HG03575 (cell line): Measurements from ENCODE around the gene FAM83G.
"Not testable (repeated sequence)": the region's sequence is repeated elsewhere in the genome, so short reads cannot be mapped to it uniquely, and the experiment has no call there.

Experiments
- ATAC-seq: cut with Tn5 transposase; IDR thresholded peaks from one replicate; pipeline ENCODE4 v1.9.1; 2021; ENCODE audit not compliant: unreplicated experiment, insufficient number of reproducible peaks, low FRiP score; ENCODE audit errors: extremely low read depth

FAM83G gene

DNA sequence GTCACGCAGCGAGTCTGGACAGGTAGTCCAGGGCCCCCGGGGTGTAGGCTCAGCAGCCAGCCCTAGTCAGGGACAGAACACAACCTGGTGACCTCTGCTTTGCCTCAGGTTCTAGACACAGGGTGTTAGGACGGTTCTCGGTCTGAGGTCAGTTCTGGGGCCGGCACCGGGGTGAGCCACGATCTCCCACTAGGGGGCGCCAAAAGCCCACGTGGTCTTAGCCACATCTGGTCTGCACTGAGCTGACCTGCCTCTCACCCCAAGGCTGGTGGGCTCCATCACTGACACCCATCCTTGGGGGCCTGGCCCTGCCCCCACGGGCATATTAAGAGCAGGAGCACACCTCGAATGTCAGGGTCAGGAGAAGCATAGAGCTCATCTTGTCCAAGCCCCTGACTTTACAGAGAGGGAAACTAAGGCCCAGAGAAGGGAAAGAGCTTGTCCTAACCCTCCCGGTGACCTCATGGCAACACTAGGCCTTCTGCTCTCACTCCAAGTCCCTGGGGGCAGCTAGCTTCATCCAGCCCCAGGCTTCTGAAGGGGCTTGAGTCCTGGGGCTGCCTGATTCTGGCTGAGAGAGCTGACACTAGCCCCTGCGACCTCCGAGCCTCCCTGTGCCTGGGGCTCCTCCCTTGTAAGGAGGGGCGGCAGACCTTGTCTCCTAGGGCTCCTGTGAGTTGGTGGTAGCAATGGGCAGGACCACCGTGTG lies 43.6 kb downstream of the FAM83G start:
- no peak for ATAC-seq

DNA sequence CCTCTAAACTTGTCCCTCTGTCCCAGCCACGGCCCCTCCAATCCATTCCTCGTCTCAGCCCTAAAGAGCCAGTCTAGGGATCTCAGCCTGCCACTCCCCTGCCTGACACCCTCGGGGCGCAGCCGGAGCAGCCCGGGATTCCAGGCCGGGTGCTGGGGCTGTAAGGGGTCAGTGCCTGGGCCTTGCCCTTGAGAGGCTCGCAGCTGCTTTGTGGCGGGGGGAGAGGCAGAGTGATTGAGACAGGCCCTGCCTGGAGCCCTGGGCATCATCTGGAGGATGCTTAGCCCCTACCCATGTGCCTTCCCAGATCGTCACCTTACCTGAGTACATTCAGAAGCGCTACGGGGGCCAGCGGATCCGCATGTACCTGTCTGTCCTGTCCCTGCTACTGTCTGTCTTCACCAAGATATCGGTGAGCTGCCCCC lies 44.3 kb downstream of the FAM83G start:
- ATAC-seq: no peak

DNA sequence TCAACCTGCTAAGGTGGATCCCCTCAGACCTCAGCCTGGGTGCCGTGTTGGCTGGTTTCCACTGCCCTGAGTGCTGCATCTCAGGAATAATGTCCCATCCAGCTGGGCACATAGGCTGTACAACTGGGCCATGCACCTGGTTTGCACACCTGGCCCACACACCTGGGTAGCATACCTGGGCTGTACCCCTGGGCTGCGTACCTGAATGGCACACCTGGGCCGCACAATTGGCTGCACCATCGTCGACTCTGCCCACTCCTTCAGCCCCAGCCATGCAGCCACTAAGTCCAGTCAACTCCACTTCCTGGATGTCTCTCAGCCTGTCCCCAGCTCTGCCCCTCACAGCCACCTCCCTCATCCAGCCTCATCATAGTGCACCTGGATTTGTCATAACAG lies 44.7 kb downstream of the FAM83G start:
- no peak for ATAC-seq

DNA sequence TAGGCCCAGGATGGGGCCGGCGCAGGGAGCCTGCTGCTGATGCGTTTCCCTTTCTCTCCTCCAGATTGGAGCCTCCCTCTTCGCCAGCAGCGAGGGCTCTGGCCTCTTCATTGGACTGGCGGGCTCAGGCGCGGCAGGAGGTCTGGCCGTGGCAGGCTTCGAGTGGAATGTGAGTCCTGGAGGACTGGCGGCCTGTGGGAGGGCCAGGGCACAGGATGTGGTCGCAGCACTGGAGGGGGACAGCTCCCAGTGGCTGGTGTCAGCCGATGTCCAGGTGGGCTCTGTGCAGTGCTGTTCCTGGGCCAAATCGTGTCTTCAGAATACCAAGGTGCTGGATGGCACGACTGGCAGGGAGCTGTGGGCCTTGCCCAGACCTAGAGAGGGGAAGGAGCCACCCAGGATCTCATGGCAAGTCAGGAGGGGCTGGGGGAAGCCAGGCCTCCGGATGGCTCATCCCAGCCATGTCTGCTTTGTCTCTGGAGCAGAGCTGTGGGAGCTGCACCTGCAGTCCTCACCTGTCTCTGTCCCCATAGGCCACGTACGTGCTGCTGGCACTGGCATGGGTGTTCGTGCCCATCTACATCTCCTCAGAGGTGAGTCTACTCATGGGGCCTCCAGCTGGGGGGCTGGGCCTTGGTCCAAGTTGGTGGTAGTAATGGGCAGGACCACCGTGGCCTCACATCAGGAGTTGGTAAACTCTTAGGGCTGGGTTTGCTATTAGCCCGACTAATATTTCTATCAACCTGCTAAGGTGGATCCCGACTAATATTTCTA lies 45.3 kb downstream of the FAM83G start:
- no peak for ATAC-seq

DNA sequence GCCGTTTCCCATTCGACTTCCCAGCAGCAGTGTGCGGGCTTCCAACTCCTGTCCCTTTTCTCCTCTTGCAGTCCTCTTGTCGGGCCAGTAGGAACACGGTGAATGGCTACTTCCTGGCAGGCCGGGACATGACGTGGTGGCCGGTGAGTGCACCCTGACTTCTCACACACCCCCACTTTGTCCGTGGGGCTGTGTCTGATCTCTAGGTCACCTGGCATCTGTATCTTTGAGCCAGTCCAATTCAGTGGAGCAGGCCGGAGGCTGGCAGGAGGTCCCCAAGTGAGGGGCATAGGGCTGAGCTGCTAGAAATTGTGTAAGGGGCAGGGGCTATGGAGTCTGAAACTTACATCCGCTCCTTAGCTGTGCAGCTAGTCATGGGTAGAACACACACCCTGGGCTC lies 46.0 kb downstream of the FAM83G start:
- ATAC-seq: no peak

DNA sequence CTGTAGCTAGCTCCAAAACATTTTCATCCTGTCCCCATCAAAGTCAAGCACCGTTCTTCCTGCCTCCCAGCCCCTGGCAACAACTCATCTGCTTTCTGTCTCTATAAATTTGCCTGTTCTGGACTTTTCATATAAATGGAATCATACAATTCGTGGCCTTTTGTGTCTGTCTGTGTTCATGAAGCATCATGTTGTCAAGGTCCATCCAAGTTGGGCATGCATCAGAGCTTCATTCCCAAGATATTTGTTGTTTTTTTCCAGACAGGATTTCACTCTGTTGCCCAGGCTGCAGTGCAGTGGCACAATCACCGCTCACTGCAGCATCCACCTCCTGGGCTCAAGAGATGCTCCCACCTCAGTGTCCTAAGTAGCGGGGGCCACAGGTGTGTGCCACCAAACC lies 46.7 kb downstream of the FAM83G start:
- ATAC-seq: no peak

DNA sequence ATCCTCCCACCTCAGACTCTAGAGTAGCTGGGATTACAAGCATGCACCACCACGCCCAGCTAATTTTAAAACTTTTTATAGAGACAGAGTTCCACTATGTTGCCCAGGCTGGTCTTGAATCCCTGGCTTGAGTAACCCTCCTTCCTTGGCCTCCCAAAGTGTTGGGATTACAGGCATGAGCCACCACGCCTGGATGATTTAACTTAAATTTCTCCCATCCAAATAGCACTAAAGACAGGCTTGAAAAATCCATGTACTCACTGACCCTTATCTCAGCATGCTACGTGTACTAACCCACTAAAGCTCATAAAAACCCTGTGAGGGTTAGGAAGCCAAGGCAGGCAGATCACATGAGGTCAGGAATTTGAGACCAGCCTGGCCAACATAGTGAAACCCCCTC lies 48.0 kb downstream of the FAM83G start:
- no peak for ATAC-seq

DNA sequence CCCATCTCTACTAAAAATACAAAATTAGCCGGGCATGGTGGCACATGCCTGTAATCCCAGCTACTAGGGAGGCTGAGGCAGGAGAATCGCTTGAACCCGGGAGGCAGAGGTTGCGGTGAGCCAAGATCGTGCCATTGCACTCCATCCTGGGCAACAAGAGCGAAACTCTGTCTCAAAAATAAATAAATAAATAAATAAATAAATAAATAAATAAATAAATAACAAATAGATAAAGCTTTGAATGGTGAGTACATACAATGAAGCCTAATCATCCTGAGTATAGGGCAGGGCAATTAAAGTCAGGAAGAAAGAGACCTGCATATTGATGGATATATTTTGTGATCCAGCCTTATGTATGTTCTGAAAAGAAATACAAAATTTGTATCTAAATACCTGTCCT lies 48.5 kb downstream of the FAM83G start:
- not testable (repeated sequence) for ATAC-seq

DNA sequence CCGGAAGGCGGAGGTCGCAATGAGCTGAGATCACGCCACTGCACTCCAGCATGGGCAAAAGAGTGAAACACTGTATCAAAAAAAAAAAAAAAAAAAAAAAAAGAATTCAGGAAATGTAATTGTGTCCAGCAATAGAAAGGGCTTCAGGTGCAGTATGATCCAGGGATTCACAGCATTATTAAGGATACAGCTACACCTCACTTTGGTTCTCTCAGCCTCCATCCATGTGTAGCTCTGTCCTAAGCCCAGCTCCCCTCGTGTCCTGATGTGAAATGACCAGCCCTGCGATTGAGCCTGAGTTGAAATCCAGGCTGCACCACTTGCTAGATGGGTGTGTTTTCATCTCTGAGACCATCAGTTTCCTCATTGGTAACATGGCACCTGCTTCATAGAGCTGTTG lies 49.6 kb downstream of the FAM83G start:
- ATAC-seq: no peak

DNA sequence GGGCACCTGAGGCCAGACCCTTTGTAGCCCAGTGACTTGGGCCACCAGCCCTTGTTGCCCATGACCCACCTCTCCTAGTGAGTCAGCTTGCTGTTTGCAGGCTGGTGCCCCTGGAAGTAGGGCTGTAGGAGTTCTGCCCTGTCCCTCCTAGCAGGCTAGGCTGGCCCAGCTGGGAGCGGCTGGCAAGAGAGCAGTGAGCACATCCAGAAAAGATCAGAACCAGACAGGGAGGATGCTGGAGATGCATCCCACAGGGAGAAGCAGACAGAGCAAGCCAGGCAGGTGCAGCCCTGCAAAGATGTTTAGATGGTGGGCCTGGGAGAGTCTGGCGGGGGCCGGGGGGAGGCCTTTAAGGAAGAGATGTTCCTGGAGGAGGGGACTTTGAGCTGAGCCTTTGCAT lies 50.2 kb downstream of the FAM83G start:
- ATAC-seq: no peak

DNA sequence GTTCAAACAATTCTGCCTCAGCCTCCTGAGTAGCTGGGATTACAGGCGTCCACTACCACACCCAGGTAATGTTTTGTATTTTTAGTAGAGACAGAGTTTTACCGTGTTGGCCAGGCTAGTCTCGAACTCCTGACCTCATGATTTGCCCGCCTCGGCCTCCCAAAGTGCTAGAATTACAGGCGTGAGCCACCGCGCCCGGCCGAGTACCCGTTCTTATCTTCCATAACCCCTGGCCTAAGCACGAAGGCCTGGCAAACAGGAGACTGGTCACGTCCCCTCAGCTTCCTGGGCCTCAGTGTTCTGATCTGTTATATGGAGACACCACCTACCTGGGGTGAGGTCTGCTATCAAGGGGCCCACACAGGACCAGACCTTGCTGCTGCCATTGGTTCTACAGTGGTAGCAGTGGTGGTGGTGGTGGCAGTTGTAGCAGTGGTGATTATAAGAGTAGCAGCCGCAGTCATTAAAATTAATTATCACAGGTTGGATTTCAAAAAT lies 51.3 kb downstream of the FAM83G start:
- ATAC-seq: no peak

DNA sequence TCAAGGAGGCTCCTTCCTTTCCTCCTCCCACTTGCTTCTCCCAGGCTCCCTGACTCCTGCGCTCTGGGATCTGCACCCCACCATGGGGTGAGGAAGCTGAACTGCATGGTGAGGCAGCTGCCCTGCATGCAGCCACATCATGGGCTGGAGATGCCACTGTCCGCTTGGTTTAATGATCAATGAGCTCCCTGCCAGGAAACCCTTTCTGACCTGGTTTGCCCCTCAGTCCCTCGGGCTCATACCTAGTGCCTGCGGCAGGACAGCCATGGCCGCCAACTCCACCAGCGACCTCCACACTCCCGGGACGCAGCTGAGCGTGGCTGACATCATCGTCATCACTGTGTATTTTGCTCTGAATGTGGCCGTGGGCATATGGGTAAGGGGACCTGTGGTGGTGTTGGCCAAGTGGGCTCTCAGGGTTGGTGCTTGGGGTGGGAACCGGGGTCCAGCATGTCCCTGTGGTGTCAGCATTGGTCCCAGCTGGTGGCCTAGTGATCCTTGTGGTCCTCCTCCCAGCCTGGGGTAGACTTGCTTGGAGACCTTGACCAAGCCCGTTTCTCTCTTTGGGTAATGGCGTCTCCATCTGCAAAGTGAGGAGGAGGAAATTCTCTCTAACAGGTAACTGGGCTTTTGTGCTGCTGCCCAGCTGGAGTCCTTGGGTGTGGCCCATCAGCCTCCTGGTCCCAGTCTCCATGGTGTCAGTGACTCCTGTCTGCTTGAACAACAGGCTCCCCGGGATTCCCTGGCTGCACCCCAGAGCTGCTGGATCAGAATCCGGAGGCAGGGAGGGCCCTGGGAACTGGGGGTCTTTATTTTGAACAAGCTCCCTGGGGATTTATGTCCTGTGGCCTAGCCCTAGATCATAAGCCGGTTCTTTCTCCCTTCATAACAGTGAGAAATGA lies 52.4 kb downstream of the FAM83G start, which contains the start of gene SLC5A10:
SLC5A10 (plus strand) TSS at position 225 of the 902 bp plus-strand sequence; CDS start at position 266, 41 bp downstream.
- no peak for ATAC-seq

DNA sequence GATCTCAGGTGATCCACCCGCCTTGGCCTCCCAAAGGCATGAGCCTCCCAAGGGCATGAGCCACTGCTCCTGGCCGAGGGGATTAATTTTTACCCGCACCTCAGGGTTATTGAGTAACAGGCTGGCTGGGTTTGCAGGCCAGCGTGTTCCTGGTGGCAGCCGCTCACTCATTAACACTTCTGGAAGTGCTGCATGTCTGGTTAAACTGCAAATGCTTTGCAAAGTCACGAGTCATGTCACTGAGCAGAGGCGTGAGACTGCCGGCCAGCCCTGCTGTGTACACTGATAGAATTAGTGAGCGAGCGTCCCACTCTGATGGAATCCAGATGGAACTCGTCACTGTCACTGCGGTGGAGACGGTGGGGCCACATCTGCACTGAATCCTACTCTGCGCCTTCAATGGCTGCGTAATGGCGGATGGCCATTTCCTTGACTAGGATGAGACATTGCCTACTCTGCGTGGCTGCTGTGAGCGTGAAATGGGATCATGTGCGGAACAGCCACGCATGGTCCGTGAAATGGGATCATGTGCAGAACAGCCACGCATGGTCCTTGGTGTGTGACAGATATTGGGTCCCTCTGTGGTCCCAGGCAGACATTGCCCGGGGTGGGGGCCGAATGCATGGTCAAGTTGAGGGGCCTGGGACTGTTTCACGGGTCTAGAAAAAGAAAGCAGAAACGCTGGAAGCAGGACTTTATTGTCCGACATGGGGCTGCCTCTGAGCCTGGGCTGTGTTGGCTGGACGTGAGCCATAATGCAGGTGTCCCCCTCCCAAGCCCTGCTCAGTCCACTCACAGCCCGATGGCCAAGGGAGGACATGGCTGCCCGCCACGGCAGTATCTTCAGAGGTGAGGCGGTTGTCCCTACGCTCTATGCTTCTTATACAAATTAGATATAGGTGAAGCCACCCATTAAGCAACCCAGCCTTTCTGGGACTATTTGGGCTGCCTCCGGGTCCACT lies 53.3 kb downstream of the FAM83G start:
- ATAC-seq: no peak

DNA sequence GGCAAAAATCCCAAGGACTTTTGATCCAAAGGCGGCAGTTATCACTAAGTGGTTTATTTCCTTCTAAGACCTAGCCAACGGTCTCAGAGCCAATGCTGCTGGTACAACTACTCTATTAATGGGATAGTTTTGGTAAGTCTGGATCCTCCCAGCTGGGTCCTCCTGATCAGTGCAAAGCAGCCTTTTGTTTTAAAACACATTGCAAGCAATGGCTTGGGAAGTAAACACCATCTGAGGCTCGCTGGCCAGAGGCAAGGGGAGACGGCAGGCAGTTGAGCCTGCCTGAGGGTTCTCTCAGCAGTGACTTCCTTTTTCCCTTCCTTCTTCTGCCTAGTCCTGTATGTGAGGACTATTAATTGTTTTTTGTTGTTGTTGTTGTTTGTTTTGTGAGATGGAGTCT lies 54.2 kb downstream of the FAM83G start:
- ATAC-seq: no peak

DNA sequence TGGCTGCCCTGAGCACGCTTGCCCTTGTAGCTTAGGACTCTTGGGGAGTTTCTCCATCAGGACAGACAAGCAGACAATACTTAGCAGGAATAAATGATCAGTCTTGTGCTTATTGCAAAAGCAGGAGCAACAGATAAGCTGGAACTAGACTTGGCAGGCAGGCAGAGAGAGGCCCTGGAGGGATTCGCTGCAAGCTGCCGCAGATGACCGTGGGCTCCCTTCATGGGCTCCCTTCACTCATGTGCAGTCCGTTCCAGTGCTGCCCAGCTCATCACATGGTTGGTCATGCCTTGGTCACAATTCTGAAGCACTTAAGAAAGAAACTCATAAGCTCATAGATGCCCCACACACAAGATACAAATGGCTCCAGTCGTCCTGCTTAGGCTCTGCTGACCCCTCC lies 55.0 kb downstream of the FAM83G start:
- no peak for ATAC-seq

DNA sequence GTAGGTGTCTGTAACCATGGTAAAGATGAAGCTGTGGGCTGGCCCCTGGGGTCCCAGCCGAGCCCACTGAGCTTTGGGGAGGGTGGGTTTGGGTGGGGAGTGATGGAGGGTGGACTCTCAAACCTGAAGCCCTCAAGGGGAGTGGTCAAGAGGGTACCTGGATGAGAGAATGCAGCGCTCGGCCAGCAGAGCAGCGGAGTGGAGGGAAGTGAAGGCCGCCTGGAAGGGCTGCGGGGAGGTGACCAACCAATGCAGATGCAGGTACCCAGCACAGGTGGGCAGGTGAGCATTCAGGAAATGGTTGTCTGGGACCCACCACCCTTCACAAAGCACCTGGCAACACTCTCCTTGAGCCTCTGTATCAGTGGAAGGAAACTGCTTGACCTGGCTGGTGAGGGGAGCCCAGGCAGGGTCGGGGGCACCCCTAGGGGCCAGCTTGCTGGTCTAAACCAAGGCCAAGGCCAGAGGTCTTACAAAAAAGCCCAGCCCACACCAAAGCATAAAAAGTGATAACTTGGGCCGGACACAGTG lies 56.0 kb downstream of the FAM83G start:
- ATAC-seq: no peak

DNA sequence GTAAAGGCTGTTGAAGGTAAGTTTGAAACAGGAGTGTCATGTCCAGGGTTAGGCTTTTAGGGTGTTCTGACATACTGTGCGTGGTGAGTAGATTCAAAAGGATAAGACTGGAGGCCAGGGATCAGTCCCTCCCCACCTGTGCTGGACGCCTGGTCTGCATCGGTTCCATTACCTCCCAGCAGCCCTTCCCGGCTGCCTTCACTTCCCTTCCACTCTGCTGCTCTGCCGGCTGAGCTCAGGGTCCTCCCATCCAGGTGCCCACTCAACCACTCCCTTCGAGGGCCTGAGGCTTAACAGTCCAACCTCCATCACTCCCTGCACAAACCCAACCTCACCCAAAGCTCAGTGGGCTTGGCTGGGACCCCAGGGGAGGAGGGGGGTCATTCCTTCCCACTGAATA lies 56.7 kb downstream of the FAM83G start:
- no peak for ATAC-seq

DNA sequence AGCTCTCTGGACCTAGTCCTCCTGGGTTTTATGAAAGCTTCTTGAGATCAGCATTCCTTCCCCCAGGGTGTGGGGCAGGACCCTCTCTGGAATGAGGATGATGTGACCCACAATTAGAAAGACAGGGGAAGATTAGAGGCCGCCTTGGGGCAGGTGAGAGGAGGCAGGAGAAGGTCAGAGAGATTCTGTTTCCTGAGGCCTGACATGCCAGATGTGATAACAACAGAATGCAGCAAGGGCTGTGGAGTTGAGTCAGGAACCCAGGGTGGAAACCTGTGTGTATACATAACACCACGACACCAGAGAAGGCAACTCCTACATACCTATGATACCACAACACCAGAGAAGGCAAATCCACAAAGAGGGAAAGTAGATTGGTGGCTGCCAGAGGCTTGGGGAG lies 58.0 kb downstream of the FAM83G start:
- no peak for ATAC-seq
